Measurements from ENCODE around the gene CACTIN.
"Not testable (repeated sequence)": the region's sequence is repeated elsewhere in the genome, so short reads cannot be mapped to it uniquely, and the experiment has no call there.

DNA sequence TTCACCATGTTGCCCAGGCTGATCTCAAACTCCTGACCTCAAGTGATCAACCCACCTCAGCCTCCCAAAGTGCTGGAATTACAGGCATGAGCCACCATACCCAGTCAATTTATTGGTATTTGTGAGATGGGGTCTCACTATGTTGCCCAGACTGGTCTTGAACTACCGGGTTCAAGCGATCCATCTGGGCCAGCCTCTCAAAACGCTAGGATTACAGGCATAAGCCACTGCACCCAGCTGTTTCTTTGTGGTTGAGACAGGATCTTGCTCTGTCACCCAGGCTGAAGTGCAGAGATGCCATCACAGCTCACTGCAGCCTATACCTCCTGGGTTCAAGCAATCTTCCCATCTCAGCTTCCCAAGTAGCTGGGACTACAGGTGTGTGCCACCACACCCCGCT, 44.8 kb downstream of the CACTIN start:
- not testable (repeated sequence) for TF ChIP-seq POLR2AphosphoS5, POLR2A (IDR thresholded peaks at IDR 0.05; ENCODE audit: low read depth, low read length)
